ENCODE data around the gene TUBGCP2.

TUBGCP2 gene

GRCh38 chr10:133339708-133340380 lies 31.2 kb upstream of the TUBGCP2 start:
- DNase-seq: no peak

- no peak for DNase-seq
Observed at GRCh38 chr10:133338080-133339071, 29.7 kb upstream of the TUBGCP2 start.

- DNase-seq: no peak
Observed at GRCh38 chr10:133337370-133337725, 28.7 kb upstream of the TUBGCP2 start.

DNA sequence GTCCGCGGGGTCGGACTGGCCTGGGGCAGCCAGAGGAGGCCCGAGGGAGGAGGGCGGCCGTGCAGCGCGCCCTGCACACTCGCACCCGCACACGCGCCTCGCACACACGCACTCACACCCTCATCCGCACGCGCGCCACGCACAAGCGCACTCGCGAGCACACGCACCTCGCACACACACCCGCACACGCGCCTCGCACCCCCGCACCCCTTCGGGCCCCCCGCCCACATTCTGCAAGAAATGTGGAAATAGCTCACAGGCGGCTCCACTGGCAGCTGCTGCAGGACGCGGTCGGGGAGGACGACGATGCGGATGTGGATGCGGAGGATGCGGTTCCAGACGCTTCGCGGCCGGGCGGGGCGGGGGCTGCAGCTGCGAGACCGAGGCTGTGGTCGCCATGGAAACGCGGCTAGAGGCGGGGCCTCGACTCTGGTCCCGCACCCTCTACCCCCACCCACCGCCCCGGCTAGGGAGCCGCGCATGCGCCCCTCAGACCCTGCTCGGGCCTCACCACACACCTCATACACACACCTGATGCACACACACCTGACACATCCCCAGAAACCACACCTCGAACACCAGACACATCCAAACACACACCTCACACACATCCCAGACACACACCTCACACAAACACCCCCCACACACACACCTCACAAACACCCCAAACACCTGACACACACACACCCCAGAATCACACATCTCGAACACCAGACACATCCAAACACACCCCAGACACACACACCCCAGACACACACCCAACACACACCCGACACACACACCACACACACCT lies 28.1 kb upstream of the TUBGCP2 start, which contains the start of gene CALY:
TSS of gene CALY (minus strand) at position 320 of the 793 bp plus-strand sequence. CDS start 7,907 bp downstream, outside the sequence.
- no peak for DNase-seq

DNA sequence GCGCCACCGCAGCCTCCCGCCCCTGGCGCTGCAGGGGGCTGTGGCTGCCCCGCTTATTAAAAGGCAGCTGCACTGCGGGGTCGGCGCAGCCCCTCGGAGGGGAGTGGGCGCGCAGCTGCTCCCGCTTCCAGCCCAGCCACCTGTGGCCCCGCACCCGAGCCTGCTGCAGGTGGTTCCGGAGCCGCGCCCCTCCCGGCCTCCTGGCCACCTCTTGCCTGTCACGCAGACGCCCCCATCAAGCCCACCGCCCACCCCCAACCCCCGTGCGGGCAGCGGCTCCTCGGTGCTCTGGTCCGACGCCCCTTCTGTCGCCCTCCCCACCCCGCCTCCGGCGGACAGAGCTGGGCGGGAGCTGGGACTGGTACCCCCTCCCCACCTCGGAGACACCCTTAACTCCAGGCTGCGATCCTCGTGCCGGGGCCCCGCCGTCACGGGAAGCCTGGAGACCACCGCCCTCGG lies 27.5 kb upstream of the TUBGCP2 start:
- no peak for DNase-seq

GRCh38 chr10:133335246-133336117 lies 26.8 kb upstream of the TUBGCP2 start:
- no peak for DNase-seq

DNA sequence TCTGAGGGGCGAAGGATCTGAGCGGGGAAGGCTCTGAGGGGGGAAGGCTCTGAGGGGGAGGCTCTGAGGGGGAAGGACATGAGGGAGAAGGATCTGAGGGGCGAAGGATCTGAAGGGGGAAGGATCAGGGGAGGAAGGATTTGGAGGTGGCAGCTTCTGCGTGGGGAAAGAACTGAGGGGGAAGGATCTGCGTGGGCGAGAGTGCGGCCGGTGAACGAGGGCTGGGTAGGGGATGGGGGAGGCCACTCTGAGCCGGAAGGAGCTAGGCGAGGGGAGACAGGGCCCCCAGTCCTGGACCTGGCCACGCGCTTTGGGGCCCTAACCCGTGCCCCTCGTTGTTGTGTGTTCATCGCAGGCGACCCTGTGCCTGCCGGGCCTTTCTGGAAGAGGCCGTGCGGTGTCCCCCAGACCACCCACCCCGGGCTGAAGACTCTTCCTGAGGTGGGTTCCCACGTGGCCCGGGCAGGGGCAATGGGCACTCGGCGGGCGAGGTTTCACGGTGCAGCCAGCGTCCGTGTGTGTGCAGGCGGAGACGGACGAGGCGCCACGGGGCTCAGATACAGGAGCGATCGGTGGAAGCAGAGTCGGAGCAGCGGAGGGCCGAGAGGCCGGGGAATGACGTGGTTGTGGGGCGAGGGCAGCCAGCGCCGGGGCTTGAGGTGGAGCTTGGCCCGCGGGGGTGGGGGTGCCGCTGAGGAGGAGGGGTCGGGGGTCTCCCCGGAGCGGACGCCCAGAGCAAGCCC lies 26.0 kb upstream of the TUBGCP2 start:
- DNase-seq: no peak

DNA sequence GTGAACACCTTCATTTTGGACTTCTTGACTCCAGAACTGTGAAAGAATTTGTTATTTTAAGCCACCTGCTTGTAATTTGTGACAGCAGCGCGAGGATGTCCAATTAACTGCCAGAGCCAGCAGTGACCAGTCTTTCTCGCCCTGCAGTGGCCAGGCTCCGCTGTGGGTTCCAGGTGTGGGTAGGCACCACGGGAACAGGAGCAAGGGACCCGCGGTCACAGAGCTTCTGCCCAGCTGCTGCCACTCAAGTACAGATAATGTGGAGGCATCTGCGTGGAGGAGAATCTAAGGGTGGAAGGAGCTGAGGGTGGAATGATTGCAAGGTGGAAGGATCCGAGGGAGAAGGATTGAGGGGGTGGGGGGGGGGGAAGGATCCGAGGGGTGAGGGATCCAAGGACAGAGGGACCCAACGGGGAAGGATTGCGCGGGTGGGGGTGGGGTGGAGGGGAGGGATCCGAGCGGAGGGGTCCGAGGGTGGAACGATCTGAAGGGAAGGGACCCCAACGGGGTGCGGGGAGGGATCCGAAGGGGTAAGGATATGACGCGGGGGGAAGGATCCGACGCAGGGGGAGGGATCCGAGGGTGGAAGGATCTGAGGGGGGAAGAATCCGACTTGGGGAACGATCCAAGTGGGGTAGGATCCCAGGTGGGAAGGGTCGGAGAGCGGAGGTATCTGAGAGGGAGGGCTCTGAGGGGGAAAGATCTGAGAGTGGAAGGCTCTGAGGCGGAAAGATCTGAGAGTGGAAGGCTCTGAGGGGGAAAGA lies 24.4 kb upstream of the TUBGCP2 start:
- no peak for DNase-seq

- peak; percentile 39 for DNase-seq
Observed at GRCh38 chr10:133329491-133330202, 21.0 kb upstream of the TUBGCP2 start.

GRCh38 chr10:133328358-133329343 lies 20.0 kb upstream of the TUBGCP2 start:
- no peak for DNase-seq

DNA sequence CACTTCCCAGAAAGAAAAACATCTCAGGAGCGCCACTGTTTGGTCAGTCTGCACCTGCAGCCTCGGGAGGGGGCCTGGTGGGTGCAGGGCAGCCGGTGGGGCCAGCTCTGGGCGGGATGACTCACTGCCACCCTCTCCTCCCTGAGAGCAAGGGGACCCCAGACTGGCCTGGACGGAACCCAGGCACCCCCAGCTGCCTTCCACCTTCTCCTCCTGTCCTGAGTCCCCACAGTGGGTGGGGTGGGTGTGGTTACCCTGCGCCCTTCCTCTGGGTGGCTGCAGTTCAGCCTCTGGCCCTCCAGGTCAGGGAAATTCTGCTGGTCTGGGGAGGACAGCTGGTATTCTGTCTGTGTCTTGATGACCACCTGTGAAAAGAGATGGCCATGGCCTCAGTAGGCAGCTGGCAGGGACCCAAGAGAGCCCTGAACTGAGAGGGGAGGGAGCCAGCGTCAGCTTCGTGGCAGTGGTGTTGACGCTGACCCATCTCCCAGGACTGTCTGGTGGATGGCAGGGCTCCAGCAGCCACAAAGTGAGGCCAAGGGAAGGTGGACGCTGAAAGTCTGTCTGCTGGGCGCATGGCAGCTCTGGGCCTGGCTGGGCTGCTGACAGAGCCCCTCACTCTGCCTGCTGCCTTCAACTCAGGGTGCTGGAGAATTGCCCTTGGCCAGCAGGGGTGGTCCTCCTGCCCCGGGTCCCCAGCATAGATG lies 19.1 kb upstream of the TUBGCP2 start:
- no peak for DNase-seq

GRCh38 chr10:133326745-133327650 lies 18.3 kb upstream of the TUBGCP2 start:
- no peak for DNase-seq

- DNase-seq: no peak
Observed at GRCh38 chr10:133326223-133326551, 17.5 kb upstream of the TUBGCP2 start.

- no peak for DNase-seq
Observed at GRCh38 chr10:133325440-133326222, 17.0 kb upstream of the TUBGCP2 start.

- DNase-seq: no peak
Observed at GRCh38 chr10:133324857-133325260, 16.2 kb upstream of the TUBGCP2 start.

- peak; percentile 45 for DNase-seq
Observed at GRCh38 chr10:133324198-133324792, 15.6 kb upstream of the TUBGCP2 start.

Measured in DMS79 (cell line).